Smooth muscle cell (in vitro differentiated cells): ENCODE results near the gene TK2. TPM values are rescaled to one million over a fixed set of nuclear protein-coding genes. Genes with fewer than 3 reads are reported as not detected.

ENCODE experiments used
- DNase-seq: peaks from one replicate; lab custom pipeline; 2025; ENCODE audit not compliant: unreplicated experiment; lab: John Stamatoyannopoulos, UW
- H2AFZ ChIP-seq: fragments of 200-600 bp; sonication (generic); 2 replicates; pipeline ENCODE4 v1.6.0; 2016; ENCODE audit warnings: antibody characterized with exemption, low read depth, mild to moderate bottlenecking
- H3F3A ChIP-seq: fragments of 200-600 bp; sonication (generic); 2 replicates; pipeline ENCODE4 v1.6.0; 2017; ENCODE audit warnings: antibody characterized with exemption, low read depth
- H3K27ac ChIP-seq: fragments of 200-600 bp; sonication (generic); 2 replicates; pipeline ENCODE4 v1.5.1; 2016; ENCODE audit warnings: low read depth, mild to moderate bottlenecking
- H3K27me3 ChIP-seq: fragments of 200-600 bp; sonication (generic); 2 replicates; pipeline ENCODE4 v1.6.1; 2016; ENCODE audit warnings: low read depth, mild to moderate bottlenecking
- H3K36me3 ChIP-seq: fragments of 200-600 bp; sonication (generic); 2 replicates; pipeline ENCODE4 v1.5.1; 2016; ENCODE audit warnings: low read depth
- H3K4me1 ChIP-seq: fragments of 200-600 bp; sonication (generic); 2 replicates; pipeline ENCODE4 v1.5.1; 2016; ENCODE audit warnings: low read depth
- H3K4me2 ChIP-seq: fragments of 200-600 bp; sonication (generic); 2 replicates; pipeline ENCODE4 v1.6.0; 2016; ENCODE audit warnings: mild to moderate bottlenecking
- H3K4me3 ChIP-seq: fragments of 200-600 bp; sonication (generic); 2 replicates; pipeline ENCODE4 v1.5.1; 2016; ENCODE audit warnings: mild to moderate bottlenecking
- H3K79me2 ChIP-seq: fragments of 200-600 bp; sonication (generic); 2 replicates; pipeline ENCODE4 v1.6.0; 2016; ENCODE audit warnings: low read depth, mild to moderate bottlenecking
- H3K9ac ChIP-seq: fragments of 200-600 bp; sonication (generic); 2 replicates; pipeline ENCODE4 v1.6.0; 2016; ENCODE audit warnings: low read depth
- H3K9me3 ChIP-seq: fragments of 200-600 bp; sonication (generic); replicated peaks from 2 replicates; pipeline ENCODE4 v1.5.1; 2016; ENCODE audit warnings: low read depth
- H4K20me1 ChIP-seq: fragments of 200-600 bp; sonication (generic); 2 replicates; pipeline ENCODE4 v1.6.0; 2016; ENCODE audit warnings: low read depth
- CTCF ChIP-seq: fragments of 200-600 bp; sonication (generic); IDR thresholded peaks from 2 replicates; pipeline ENCODE4 v1.5.1; 2017; ENCODE audit warnings: borderline replicate concordance, mild to moderate bottlenecking, antibody characterized with exemption; ENCODE audit not compliant: insufficient read depth, poor library complexity, severe bottlenecking
- WGBS: methylation state at CpG from one replicate; pipeline ENCODE4 v1.1.7; 2016; ENCODE audit warnings: low lambda C conversion rate; 5-methylcytosine and 5-hydroxymethylcytosine counted together
- polyA plus RNA-seq: library from polyadenylated mRNA; unstranded; fragments of >200 nt; fragmentation: Nextera tagmentation; extraction: Ambion mirVana; gene quantifications from 2 replicates; pipeline ENCODE4 v1.2.1, GENCODE V29; 2016
- total RNA-seq: library from RNA; depleted of rRNA; stranded (reverse); fragments of >200 nt; gene quantifications from 2 replicates; pipeline ENCODE4 v1.2.3, GENCODE V29; 2014

The TK2 gene
- total and polyA plus RNA-seq, 2 experiments from 2014 or later, result 7.3 to 9.7 TPM

GRCh38 chr16:66521951-66522771, 27.8 kb downstream of the TK2 start:
- Histone ChIP-seq H3K4me1 (peaks cover 16% of the 10 kb centered on the region), H3K9me3 (no peaks in the 10 kb centered on the region), H3K4me3 (no peak overlapping the region), H3K27me3 (no peaks in the 10 kb centered on the region), H3F3A (peaks cover 6% of the 10 kb centered on the region), H3K9ac (peak overlapping the region; percentile 77), H3K4me2 (peak overlapping the region; percentile 25), H3K79me2 (no peaks in the 10 kb centered on the region), H3K36me3 (no peaks in the 10 kb centered on the region), H4K20me1 (no peaks in the 10 kb centered on the region), H3K27ac (peak overlapping the region; percentile 92), H2AFZ (no peak overlapping the region)
- no peak for DNase-seq
- no peak for TF ChIP-seq CTCF
- WGBS, result 45% methylated on average over 17 of the region's 17 CpGs

- 98% methylated on average over 5 of the region's 5 CpGs for WGBS
- no peaks in the 10 kb centered on the region for H3K9me3 ChIP-seq
- peak overlapping the region; percentile 92 for H3K27ac ChIP-seq
These were observed 28.6 kb downstream of the TK2 start for GRCh38 chr16:66521252-66521713.

GRCh38 chr16:66520406-66521170, 29.3 kb downstream of the TK2 start:
- no peak for TF ChIP-seq CTCF
- Histone ChIP-seq H3K4me3 (no peak overlapping the region), H3K4me2 (no peak overlapping the region), H2AFZ (no peak overlapping the region), H3F3A (peaks cover 8% of the 10 kb centered on the region), H3K27ac (no peak overlapping the region), H3K79me2 (no peaks in the 10 kb centered on the region), H3K9ac (no peak overlapping the region), H3K9me3 (no peaks in the 10 kb centered on the region), H3K27me3 (no peaks in the 10 kb centered on the region), H3K36me3 (no peaks in the 10 kb centered on the region), H4K20me1 (no peaks in the 10 kb centered on the region), H3K4me1 (peaks cover 21% of the 10 kb centered on the region)
- DNase-seq, result no peak
- WGBS, result 90% methylated on average over 14 of the region's 14 CpGs

More at GRCh38 chr16:66521252-66521713, 28.6 kb downstream of the TK2 start:
- Histone ChIP-seq H3K27me3 (no peaks in the 10 kb centered on the region), H3K36me3 (no peaks in the 10 kb centered on the region), H4K20me1 (no peaks in the 10 kb centered on the region), H3K4me1 (peaks cover 22% of the 10 kb centered on the region), H3K9ac (peak overlapping the region; percentile 77), H3K4me3 (no peak overlapping the region), H3K79me2 (no peaks in the 10 kb centered on the region), H3K4me2 (peak overlapping the region; percentile 25), H3F3A (peaks cover 8% of the 10 kb centered on the region), H2AFZ (no peak overlapping the region)
- no peak for TF ChIP-seq CTCF
- no peak for DNase-seq
